Cardiac muscle cell (in vitro differentiated cells and primary cell): ENCODE measurements around the gene KCNMA1. TPM values are rescaled to one million over a fixed set of nuclear protein-coding genes. Genes with fewer than 3 reads are reported as not detected.

Source experiments
- DNase-seq, 2 donors: peaks; one replicate each; pipeline versions ENCODE4 v3.0.0 to v3.0.0-alpha.2; 2010 to 2017; ENCODE audit warnings: low read depth in 1 of 2, low spot score in 1 of 2
- H3K27ac ChIP-seq: fragments of 200-600 bp; sonication (generic); 2 replicates; pipeline ENCODE4 v1.5.1; 2016
- H3K27me3 ChIP-seq: fragments of 200-600 bp; sonication (generic); 2 replicates; pipeline ENCODE4 v1.6.0; 2016; ENCODE audit warnings: control low read depth
- H3K36me3 ChIP-seq: fragments of 200-600 bp; sonication (generic); 2 replicates; pipeline ENCODE4 v1.5.1; 2016; ENCODE audit warnings: control low read depth
- H3K4me1 ChIP-seq: fragments of 200-600 bp; sonication (generic); 2 replicates; pipeline ENCODE4 v1.8.1; 2017; ENCODE audit warnings: low read depth, mild to moderate bottlenecking, mixed run types
- H3K4me3 ChIP-seq: fragments of 200-600 bp; sonication (generic); 2 replicates; pipeline ENCODE4 v1.5.1; 2016; ENCODE audit warnings: mild to moderate bottlenecking
- H3K9me3 ChIP-seq: fragments of 200-600 bp; sonication (generic); 2 replicates; pipeline ENCODE4 v1.5.1; 2017; ENCODE audit warnings: low read depth, mild to moderate bottlenecking, control low read depth
- polyA plus RNA-seq: library from polyadenylated mRNA; unstranded; fragments of >200 nt; fragmentation: Nextera tagmentation; extraction: Ambion mirVana; gene quantifications from 2 replicates; pipeline ENCODE4 v1.2.1, GENCODE V29; 2016
- total RNA-seq: library from RNA; depleted of rRNA; stranded (reverse); fragments of >200 nt; gene quantifications from 2 replicates; pipeline ENCODE4 v1.2.3, GENCODE V29; 2016
- TF ChIP-seq, protein P1 (sequence below): IDR thresholded peaks from 2 replicates; pipeline ENCODE4 v1.5.1; 2012; ENCODE audit warnings: low read depth, mild to moderate bottlenecking, low read length

Gene KCNMA1
- total and polyA plus RNA-seq, 2 experiments from 2014 or later, result 1.8 to 1.9 TPM

DNA sequence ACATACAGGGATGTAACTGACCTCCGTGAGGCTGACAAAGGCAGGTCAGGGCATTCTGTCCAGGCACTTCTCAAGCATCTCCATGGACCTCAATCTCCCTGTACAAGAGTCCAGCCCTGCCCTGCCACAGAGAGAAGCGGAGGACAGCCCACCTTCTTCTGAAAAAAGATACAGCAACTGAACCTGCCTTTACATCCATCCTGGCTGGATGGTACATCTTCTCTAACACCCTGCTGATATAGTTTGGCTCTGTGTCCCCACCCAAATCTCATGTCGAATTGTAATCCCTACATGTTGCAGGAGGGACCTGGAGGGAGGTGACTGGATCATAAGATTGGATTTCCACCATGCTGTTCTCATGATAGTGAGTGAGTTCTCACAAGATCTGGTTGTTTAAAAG, 40.5 kb upstream of the KCNMA1 start:
- no peaks in the 10 kb centered on the region for H3K9me3 ChIP-seq
- H3K4me3 ChIP-seq, result no peak overlapping the region
- TF ChIP-seq, protein P1, sequence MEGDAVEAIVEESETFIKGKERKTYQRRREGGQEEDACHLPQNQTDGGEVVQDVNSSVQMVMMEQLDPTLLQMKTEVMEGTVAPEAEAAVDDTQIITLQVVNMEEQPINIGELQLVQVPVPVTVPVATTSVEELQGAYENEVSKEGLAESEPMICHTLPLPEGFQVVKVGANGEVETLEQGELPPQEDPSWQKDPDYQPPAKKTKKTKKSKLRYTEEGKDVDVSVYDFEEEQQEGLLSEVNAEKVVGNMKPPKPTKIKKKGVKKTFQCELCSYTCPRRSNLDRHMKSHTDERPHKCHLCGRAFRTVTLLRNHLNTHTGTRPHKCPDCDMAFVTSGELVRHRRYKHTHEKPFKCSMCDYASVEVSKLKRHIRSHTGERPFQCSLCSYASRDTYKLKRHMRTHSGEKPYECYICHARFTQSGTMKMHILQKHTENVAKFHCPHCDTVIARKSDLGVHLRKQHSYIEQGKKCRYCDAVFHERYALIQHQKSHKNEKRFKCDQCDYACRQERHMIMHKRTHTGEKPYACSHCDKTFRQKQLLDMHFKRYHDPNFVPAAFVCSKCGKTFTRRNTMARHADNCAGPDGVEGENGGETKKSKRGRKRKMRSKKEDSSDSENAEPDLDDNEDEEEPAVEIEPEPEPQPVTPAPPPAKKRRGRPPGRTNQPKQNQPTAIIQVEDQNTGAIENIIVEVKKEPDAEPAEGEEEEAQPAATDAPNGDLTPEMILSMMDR, result no peak
- no peaks in the 10 kb centered on the region for H3K36me3 ChIP-seq
- no peaks in the 10 kb centered on the region for H3K27me3 ChIP-seq
- H3K4me1 ChIP-seq, result no peaks in the 10 kb centered on the region
- no peak overlapping the region for H3K27ac ChIP-seq
- no peak for DNase-seq

DNA sequence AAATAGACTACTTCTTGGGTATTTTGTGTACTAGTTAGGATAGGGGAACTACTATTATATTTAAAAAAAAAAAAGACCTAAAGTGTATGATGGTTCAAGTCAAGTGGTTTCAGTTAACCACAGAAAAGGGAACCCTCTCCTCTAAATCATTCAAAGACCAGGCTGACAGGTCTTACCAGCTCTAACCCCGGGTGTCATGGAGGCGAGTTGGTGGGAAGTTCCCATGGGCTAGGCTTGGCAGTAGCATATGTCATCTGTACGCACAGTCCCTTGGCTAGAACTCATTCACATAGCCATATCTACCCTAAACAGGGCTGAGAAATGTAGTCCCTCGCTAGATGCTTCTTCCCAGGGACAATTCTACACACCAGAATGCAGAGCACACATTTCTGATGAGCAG, 37.7 kb upstream of the KCNMA1 start:
- H3K36me3 ChIP-seq, result no peaks in the 10 kb centered on the region
- TF ChIP-seq, protein P1, result no peak
- H3K9me3 ChIP-seq, result no peaks in the 10 kb centered on the region
- H3K4me1 ChIP-seq, result no peaks in the 10 kb centered on the region
- no peak for DNase-seq
- no peak overlapping the region for H3K27ac ChIP-seq
- H3K4me3 ChIP-seq, result no peak overlapping the region
- H3K27me3 ChIP-seq, result no peaks in the 10 kb centered on the region

DNA sequence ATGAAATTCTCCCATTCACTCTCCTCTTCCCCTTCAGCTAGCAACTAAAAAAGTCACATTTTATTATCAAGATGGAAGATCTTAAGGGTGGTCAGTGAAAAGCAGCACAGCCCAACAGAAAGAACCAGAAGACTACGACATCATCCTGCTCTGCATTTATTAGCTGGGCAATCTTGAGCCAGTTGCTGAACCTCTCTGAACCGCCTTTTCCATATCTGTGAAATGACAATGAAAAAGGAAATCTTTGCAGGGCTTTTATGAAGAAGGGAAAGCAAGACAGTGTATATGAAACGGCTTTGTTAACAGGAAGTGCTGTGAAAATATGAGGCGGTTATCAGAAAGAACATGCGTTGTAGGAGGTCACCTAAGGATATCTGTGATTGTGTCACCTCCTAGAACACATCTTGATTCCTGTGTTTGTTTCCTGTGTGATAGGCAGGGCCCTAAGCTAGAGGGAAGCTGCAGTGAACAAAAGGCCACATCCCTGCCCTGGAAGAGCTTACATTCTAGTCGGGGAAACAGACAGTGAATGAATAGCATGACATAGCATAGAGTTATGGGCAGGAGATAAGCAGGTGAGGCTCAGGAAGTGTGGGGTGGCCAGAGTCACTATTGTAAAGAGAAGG, 36.0 kb upstream of the KCNMA1 start:
- TF ChIP-seq, protein P1, result no peak
- DNase-seq, result no peak
- Histone ChIP-seq H3K27me3 (no peaks in the 10 kb centered on the region), H3K9me3 (no peaks in the 10 kb centered on the region), H3K4me1 (no peaks in the 10 kb centered on the region), H3K4me3 (no peak overlapping the region), H3K27ac (no peak overlapping the region), H3K36me3 (no peaks in the 10 kb centered on the region)

DNA sequence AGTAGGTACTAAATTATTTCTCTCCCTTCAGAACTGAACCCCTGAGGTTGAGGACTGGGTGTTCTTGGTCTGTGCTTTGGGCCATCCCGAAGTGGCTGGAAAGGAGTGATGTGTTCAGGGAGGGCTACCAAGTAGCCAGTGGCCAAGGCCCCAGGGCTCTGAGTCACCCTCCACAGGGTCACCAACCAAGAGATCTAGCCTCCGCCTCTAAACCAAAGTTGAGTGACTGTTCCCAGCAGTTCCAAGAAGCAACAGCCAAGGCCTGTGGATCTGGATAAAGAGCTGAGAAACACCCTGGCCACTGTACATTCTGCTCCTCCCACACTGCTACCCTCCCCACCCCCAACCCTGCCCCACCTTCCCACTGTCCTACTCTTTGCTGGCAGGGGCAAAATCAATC, 35.5 kb upstream of the KCNMA1 start:
- Histone ChIP-seq H3K36me3 (no peaks in the 10 kb centered on the region), H3K4me3 (no peak overlapping the region), H3K4me1 (no peaks in the 10 kb centered on the region), H3K27me3 (no peaks in the 10 kb centered on the region), H3K9me3 (no peaks in the 10 kb centered on the region), H3K27ac (no peak overlapping the region)
- TF ChIP-seq, protein P1, result no peak
- no peak for DNase-seq

DNA sequence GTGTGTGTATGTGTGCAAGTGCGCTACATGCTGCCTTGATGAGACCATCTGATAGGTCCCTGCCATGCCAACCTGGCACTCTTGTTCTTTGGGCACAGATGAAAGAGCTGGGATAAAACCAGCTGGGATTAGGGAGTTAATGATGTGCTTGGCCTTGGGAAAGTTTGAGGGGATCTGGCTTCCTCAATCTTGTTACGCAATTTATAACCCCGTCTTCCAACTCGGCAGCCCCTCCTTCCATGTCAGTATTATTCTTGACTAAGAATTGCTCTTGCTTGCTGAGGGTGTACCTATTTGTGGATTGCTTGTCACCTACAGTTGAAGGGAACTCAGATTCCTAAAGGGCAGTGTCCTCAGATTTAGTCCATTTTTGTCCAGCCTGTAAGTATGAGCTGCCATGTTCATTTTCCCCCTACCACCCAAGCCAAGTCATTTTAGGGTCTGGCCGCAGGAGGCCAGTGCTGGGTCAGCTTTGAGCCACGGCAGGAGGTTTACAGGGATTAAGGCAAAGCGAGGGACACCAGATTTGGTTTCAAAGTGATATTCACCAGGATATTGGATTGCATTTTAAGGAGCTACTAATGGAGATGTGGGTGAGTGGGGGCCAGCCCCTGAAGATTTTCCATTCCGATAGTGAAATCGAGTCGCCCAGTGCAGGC, 34.1 kb upstream of the KCNMA1 start:
- peaks cover under 1% of the 10 kb centered on the region for H3K27me3 ChIP-seq
- no peaks in the 10 kb centered on the region for H3K9me3 ChIP-seq
- no peak overlapping the region for H3K27ac ChIP-seq
- H3K4me3 ChIP-seq, result no peak overlapping the region
- H3K4me1 ChIP-seq, result no peaks in the 10 kb centered on the region
- no peaks in the 10 kb centered on the region for H3K36me3 ChIP-seq
- DNase-seq, result no peak
- TF ChIP-seq, protein P1, result no peak
